Neural cell (in vitro differentiated cells): ENCODE results near the gene PPP1R12B.
"Not testable (repeated sequence)": the region's sequence is repeated elsewhere in the genome, so short reads cannot be mapped to it uniquely, and the experiment has no call there.

Experiments used
- EP300 ChIP-seq: fragments of 450-650 bp; conservative IDR thresholded peaks from 2 replicates; pipeline ENCODE4 v1.6.1; 2014; ENCODE audit warnings: antibody characterized with exemption, mild to moderate bottlenecking, moderate library complexity; ENCODE audit not compliant: poor library complexity, severe bottlenecking
- EZH2 ChIP-seq: fragments of 200-600, 300-800 bp; shearing (Covaris generic), sonication (generic); IDR thresholded peaks from 2 replicates; pipeline ENCODE4 v1.6.1; 2014; ENCODE audit warnings: antibody characterized with exemption, low read length, borderline replicate concordance, mild to moderate bottlenecking; ENCODE audit not compliant: insufficient read depth, poor library complexity, severe bottlenecking
- MXI1 ChIP-seq: fragments of 450-650 bp; conservative IDR thresholded peaks from 2 replicates; pipeline ENCODE4 v1.6.1; 2014; ENCODE audit warnings: antibody characterized with exemption, mild to moderate bottlenecking; ENCODE audit not compliant: poor library complexity, severe bottlenecking
- POLR2AphosphoS5 ChIP-seq: IDR thresholded peaks from 2 replicates; pipeline ENCODE4 v1.6.1; 2012
- RAD21 ChIP-seq: fragments of 450-650 bp; conservative IDR thresholded peaks from 2 replicates; pipeline ENCODE4 v1.6.1; 2014; ENCODE audit warnings: antibody characterized with exemption, mild to moderate bottlenecking, moderate library complexity
- TAF1 ChIP-seq: IDR thresholded peaks from 2 replicates; pipeline ENCODE4 v1.6.1; 2012; ENCODE audit warnings: low read depth
- TF ChIP-seq, protein P1 (sequence below): fragments of 450-650 bp; IDR thresholded peaks from 2 replicates; pipeline ENCODE4 v1.5.1; 2014; ENCODE audit warnings: antibody characterized with exemption, mild to moderate bottlenecking, moderate library complexity; ENCODE audit not compliant: poor library complexity, severe bottlenecking

DNA sequence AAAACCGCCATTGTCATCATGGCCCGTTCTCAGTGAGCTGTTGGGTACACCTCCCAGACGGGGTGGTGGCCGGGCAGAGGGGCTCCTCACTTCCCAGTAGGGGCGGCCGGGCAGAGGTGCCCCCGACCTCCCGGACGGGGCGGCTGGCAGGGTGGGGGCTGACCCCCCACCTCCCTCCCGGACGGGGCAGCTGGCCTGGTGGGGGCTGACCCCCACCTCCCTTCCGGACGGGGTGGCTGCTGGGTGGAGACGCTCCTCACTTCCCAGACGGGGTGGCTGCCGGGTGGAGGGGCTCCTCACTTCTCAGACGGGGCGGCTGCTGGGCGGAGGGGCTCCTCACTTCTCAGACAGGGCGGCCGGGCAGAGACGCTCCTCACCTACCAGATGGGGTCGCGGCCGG is 103.1 kb downstream of the PPP1R12B start:
- TF ChIP-seq, protein P1, sequence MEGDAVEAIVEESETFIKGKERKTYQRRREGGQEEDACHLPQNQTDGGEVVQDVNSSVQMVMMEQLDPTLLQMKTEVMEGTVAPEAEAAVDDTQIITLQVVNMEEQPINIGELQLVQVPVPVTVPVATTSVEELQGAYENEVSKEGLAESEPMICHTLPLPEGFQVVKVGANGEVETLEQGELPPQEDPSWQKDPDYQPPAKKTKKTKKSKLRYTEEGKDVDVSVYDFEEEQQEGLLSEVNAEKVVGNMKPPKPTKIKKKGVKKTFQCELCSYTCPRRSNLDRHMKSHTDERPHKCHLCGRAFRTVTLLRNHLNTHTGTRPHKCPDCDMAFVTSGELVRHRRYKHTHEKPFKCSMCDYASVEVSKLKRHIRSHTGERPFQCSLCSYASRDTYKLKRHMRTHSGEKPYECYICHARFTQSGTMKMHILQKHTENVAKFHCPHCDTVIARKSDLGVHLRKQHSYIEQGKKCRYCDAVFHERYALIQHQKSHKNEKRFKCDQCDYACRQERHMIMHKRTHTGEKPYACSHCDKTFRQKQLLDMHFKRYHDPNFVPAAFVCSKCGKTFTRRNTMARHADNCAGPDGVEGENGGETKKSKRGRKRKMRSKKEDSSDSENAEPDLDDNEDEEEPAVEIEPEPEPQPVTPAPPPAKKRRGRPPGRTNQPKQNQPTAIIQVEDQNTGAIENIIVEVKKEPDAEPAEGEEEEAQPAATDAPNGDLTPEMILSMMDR = not testable (repeated sequence)
- TF ChIP-seq EZH2, TAF1, MXI1, RAD21, EP300, POLR2AphosphoS5: not testable (repeated sequence)
